ENCODE data around the gene IRF9. TPM values are rescaled to one million over a fixed set of nuclear protein-coding genes. Genes with fewer than 3 reads are reported as not detected.

Gene IRF9
- polyA plus RNA-seq, 4 donors, result 46.1 to 68.1 (median 57.0) TPM

DNA sequence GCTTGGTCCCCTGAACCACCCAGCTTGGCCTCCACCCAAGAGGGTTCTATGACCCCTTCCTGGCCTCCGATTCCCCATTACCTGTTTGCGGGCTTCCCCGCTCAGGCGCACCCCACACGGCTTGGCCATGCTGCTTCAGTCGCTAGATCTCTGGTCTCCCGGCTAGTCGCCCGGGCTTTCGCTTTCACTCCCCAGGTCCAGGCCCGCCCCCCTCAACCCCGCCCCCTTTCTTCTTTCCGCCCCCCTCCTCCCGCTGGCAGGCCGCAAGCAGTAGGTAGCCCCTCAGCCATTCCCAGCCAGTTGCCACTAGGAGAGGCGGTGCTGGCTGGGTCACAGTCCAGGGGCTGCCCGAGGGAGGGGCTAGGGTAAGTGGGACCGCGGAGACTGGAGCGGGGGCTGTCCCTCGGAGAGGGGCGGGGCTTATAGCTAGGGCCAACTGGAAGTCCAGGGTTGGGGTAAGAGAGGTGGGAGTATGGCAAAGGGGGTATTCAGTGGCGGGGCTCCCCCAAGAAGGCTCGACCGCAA is 14.6 kb upstream of the IRF9 start, which contains the start of gene PSME2:
PSME2 (minus strand) TSS at position 158 of the 525 bp plus-strand sequence; CDS start at position 129, 29 bp downstream.
- peak; percentile 86 to 94 (median 89) for DNase-seq (ENCODE audit: low read depth in 4 of 4, low spot score in 3 of 4)

DNA sequence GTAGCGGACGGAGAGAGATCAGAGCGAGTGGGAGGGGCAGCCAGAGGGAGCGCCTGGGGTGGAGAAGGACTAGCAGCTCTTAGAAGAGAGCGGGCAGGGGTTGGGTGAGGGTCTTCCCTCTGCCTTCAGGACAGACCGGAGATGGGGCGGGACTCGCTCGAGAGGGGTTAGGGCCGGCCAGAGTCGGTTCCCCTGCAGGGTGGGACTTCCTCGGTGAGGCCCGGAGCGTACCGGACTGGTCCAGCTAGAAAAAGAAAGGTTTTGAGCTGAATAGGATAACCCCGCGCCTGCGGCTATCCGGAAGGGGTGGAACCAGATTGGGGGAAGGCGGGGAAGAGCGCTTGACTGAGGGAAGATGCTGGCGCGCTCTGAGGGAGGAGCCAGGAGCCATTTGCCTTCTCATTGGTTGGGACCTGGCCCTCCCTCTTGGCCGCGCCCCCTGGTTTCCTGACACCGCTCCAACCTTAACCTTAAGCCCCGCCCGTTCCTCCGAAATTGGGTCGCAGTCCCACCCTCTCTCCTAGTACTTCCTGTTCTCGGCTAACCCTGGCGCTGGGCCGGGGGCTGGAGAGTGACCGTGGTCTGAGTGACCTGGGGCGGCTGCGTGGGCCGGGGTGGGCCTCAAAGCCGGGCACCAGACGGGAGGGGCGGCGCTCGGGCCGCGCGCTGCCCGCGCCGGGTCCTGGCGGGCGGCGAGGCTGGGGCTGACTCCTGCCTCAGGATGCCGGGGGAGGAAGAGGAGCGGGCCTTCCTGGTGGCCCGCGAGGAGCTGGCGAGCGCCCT is 13.9 kb upstream of the IRF9 start, which contains the start of gene RNF31:
RNF31 (plus strand) TSS at position 521 of the 783 bp plus-strand sequence; CDS start at position 722, 201 bp downstream.
- peak; percentile 95 to 97 (median 96) for DNase-seq (ENCODE audit: low read depth in 4 of 4, low spot score in 3 of 4)

DNA sequence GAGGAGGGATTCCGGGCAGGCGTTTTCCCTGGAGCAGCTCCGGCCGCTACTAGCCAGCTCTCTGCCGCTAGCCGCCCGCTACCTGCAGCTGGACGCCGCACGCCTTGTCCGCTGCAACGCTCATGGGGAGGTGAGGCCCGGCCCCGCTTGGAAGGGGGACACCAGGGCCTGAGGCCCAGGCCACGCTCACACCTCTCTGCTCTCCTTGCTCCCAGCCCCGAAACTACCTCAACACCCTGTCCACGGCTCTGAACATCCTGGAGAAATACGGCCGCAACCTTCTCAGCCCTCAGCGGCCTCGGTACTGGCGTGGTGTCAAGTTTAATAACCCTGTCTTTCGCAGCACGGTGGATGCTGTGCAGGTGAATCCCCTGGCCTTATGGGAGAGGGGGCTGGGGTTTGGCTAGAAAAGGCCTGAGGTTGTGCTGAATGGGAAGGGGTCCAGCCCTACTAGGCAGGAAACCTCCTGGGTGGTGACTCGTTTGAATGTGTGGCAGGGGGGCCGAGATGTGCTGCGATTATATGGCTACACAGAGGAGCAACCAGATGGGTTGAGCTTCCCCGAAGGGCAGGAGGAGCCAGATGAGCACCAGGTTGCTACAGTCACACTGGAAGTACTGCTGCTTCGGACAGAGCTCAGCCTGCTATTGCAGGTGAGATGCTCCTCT is 13.2 kb upstream of the IRF9 start:
- DNase-seq (ENCODE audit: low read depth in 4 of 4, low spot score in 3 of 4), result no peak

- DNase-seq (ENCODE audit: low read depth in 4 of 4, low spot score in 3 of 4), result no peak
Observed at GRCh38 chr14:24149302-24149969, 11.6 kb upstream of the IRF9 start.

GRCh38 chr14:24150061-24150460 is 11.0 kb upstream of the IRF9 start:
- DNase-seq (ENCODE audit: low read depth in 4 of 4, low spot score in 3 of 4), result no peak

DNA sequence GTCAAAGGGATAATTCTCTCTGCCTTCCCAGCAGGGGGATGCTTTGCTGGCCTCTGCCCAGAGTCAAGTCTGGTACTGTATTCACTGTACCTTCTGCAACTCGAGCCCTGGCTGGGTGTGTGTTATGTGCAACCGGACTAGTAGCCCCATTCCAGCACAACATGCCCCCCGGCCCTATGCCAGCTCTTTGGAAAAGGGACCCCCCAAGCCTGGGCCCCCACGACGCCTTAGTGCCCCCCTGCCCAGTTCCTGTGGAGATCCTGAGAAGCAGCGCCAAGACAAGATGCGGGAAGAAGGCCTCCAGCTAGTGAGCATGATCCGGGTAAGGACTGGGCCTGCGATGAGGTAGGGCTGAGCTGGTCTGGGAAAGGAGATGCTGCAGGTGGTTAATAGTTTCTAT is 10.5 kb upstream of the IRF9 start:
- DNase-seq (ENCODE audit: low read depth in 4 of 4, low spot score in 3 of 4), result no peak

DNA sequence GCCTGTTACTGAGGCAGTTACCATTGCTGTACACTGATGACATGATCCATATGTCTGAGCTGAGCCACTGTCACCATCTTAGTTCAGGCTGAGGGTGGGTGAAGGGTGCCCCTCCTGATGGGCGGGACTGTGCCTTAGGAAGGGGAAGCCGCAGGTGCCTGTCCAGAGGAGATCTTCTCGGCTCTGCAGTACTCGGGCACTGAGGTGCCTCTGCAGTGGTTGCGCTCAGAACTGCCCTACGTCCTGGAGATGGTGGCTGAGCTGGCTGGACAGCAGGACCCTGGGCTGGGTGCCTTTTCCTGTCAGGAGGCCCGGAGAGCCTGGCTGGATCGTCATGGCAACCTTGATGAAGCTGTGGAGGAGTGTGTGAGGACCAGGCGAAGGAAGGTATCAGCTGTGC is 10.1 kb upstream of the IRF9 start:
- DNase-seq (ENCODE audit: low read depth in 4 of 4, low spot score in 3 of 4), result no peak

DNA sequence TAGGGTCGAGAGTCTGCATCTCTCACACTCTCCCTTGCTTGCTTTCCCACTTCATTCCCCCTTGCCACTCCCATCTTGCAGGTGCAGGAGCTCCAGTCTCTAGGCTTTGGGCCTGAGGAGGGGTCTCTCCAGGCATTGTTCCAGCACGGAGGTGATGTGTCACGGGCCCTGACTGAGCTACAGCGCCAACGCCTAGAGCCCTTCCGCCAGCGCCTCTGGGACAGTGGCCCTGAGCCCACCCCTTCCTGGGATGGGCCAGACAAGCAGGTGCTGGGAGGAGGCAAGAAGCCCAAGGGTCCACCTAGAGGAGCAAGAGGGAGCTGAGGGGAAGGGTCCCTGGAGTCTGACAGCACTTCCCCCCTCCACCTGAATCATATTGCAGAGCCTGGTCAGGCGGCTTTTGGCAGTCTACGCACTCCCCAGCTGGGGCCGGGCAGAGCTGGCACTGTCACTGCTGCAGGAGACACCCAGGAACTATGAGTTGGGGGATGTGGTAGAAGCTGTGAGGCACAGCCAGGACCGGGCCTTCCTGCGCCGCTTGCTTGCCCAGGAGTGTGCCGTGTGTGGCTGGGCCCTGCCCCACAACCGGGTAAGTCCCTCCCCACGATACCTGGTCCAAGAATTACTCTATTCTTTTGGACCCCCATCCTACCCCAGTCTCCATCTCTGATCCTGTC is 9.5 kb upstream of the IRF9 start:
- no peak for DNase-seq (ENCODE audit: low read depth in 4 of 4, low spot score in 3 of 4)

GRCh38 chr14:24155100-24155499 is 6.0 kb upstream of the IRF9 start:
- DNase-seq (ENCODE audit: low read depth in 4 of 4, low spot score in 3 of 4), result no peak

DNA sequence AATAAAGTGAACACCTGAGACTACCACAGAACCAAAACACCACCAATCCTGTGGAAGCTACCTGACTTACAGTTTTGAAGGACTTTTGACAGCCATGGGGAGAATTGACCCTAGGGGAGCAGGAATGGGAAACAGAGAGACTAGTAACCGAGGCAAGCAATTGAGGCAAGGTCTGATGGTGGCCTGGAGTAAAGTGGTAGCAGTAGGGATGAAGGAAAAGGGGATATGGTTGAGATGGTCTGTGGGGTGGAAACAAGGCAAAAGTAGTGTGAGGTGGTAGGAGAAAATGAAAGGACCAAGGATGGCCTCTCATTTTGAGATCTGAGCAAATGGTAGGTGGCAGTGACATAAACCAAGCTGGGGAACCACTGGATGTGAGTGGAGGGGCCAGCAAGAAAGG is 4.2 kb upstream of the IRF9 start:
- DNase-seq (ENCODE audit: low read depth in 4 of 4, low spot score in 3 of 4), result no peak

DNA sequence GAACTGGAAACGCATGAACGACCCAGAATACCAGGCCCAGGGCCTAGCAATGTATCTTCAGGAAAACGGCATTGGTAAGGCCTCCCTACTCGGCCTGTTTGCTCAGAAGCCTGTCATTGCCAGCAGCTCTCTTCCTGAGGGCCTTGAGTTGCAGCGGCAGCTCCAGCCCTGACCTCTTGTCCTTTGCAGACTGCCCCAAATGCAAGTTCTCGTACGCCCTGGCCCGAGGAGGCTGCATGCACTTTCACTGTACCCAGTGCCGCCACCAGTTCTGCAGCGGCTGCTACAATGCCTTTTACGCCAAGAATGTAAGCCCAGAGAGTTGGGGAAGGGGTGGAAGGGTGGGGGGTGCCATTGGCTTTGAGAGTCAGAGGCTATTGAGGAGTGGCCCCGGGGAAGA is 3.7 kb upstream of the IRF9 start:
- no peak for DNase-seq (ENCODE audit: low read depth in 4 of 4, low spot score in 3 of 4)

- no peak for DNase-seq (ENCODE audit: low read depth in 4 of 4, low spot score in 3 of 4)
Observed at GRCh38 chr14:24159777-24160498, 1.1 kb upstream of the IRF9 start.

DNA sequence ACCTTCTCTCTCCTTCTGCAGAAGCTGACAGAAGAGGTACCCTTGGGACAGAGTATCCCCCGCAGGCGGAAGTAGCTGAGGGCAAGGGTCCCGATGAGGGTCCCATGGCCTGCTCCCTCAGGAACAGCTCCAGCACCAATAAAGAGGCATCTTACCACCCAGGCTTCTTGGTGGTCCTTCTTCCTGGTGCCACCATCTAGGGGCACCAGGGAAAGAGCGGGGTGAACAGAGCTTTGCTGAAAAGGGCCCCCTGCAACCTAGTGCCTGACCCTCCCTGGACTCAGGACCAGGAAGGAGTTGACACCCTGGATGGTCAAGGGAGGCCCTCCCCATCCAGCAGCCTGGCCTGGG is 591 bp upstream of the IRF9 start:
- DNase-seq (ENCODE audit: low read depth in 4 of 4, low spot score in 3 of 4), result no peak

DNA sequence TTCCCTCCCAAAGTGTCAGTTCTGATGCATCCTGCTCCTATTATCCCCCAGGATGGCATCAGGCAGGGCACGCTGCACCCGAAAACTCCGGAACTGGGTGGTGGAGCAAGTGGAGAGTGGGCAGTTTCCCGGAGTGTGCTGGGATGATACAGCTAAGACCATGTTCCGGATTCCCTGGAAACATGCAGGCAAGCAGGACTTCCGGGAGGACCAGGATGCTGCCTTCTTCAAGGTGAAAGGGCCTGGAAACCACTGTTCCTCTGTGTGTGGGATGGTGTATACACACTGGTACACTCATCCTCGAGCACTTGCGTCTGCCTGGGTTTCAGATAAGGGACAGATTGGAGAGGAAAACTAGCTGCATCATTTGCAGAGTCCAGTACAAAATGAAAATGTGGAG is 1.0 kb downstream of the IRF9 start:
- no peak for DNase-seq (ENCODE audit: low read depth in 4 of 4, low spot score in 3 of 4)

DNA sequence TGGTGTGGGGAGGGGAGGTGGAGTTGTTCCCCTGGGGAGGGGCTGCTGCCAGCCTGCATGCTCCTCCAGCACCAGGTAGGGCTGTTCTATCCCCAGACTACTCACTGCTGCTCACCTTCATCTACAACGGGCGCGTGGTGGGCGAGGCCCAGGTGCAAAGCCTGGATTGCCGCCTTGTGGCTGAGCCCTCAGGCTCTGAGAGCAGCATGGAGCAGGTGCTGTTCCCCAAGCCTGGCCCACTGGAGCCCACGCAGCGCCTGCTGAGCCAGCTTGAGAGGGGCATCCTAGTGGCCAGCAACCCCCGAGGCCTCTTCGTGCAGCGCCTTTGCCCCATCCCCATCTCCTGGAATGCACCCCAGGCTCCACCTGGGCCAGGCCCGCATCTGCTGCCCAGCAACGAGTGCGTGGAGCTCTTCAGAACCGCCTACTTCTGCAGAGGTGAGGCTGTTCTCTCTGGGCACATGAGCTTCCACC is 3.5 kb downstream of the IRF9 start:
- no peak for DNase-seq (ENCODE audit: low read depth in 4 of 4, low spot score in 3 of 4)

- no peak for DNase-seq (ENCODE audit: low read depth in 4 of 4, low spot score in 3 of 4)
Observed at GRCh38 chr14:24165785-24166184, 4.7 kb downstream of the IRF9 start.

- DNase-seq (ENCODE audit: low read depth in 4 of 4, low spot score in 3 of 4), result no peak
Observed at GRCh38 chr14:24167469-24168114, 6.5 kb downstream of the IRF9 start.

DNA sequence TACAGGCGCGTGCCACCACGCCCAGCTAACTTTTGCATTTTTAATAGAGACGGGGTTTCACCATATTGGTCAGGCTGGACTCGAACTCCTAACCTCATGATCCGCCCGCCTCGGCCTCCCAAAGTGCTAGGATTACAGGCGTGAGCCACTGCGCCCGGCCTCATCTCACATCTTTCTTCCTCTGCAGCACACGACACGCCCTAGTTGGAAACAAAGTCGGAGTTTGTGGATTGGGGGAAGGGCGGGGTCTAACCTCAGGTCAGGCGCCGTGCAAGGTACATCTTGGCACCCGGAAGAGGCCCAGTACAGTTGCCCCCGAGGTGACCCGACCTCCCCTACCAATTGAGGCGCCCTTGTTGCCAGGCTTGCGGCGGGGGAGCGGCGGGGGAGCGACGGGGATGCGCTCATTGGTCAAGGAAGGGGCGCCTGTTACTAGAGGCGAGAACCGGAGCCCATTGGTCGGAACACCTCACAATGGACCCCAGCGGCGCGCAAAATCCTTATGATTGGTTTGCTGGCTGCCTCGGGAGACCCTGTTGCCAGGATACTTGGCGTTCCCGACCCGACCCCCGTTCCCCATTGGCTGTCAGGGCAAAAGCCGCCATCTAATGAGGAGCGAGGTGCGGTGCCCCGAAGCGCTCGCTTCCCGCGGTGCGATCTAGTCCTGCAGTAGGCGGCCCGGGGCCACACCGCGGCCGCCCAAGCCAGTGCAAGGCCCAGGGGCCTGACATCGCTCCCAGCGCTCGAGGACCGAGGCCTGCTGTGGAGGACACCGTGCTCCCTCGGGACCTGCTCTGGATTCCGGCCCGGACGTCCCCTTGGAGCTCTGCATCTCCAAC is 10.6 kb downstream of the IRF9 start, which contains the start of gene REC8:
REC8 (plus strand) TSS at position 659 of the 839 bp plus-strand sequence. CDS start 473 bp downstream, outside the sequence.
- peak; percentile 76 to 93 (median 82) for DNase-seq (ENCODE audit: low read depth in 4 of 4, low spot score in 3 of 4)
